Activated CD4-positive, alpha-beta T cell treated with anti-CD3 and anti-CD28 coated beads for 24 hours (primary cell): ENCODE results near the gene PIWIL4.
"Not testable (repeated sequence)": the region's sequence is repeated elsewhere in the genome, so short reads cannot be mapped to it uniquely, and the experiment has no call there.

ENCODE experiments used
- DNase-seq, 2 donors: peaks; one replicate each; pipeline ENCODE4 v3.0.0-alpha.2; 2020; ENCODE audit warnings: low read depth in 2 of 2

The PIWIL4 gene

DNA sequence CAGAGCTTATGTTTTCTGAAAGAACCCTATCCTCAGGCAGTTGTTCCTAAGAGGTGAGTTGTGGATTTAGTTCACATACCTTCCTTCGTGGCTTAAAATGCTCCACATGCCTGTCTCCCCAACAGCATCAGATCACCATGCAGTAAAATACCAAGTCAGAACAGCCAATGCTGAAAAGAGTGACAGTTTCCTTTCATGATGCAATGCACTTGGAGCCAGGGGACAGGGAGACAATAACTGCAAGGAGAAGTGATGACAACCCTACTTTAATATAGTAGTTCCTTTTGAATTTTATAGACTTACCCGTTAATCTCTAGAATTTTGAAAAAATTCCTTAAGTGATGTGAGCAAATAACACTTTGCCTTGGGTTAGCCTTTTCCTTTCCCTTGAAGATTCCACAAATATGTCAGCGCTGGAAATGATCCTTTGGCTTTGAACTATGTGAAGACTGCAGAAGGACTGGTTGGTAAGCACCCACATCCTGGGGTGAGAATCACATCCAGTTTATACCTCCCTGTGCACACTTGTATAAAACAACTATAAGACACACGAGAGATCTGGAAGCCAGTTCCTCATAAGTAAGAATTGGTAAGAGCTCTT, 71.2 kb downstream of the PIWIL4 start:
- no peak for DNase-seq

GRCh38 chr11:94638902-94639373, 71.8 kb downstream of the PIWIL4 start:
- no peak for DNase-seq

- no peak for DNase-seq
These were observed 72.9 kb downstream of the PIWIL4 start for GRCh38 chr11:94639901-94640721.

DNA sequence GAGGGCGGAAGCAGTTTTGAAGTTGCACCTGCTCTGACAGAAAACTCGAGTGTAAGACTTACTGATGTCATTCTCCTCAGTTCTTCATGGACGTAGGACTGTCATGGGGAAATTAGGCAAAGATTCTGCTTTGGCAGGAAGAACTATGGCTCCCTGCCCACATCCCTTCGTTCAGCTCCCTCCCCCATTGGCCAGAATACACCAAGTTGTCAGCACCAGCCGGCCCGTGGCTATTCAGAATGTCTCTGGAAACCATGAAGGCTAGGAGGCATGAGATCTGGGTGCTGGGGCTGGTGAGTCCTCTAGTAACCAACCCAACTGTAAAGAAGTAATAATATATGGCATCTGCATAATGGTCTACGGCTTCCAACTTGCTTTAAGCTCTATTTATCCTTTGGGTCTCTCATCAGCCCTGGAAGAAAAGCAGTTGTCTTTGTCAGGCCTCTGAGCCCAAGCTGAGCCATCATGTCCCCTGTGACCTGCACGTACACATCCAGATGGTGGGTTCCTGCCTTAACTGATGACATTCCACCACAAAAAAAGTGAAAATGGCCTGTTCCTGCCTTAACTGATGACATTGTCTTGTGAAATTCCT, 74.1 kb downstream of the PIWIL4 start:
- no peak for DNase-seq

GRCh38 chr11:94643186-94643585, 76.0 kb downstream of the PIWIL4 start:
- DNase-seq: not testable (repeated sequence)

DNA sequence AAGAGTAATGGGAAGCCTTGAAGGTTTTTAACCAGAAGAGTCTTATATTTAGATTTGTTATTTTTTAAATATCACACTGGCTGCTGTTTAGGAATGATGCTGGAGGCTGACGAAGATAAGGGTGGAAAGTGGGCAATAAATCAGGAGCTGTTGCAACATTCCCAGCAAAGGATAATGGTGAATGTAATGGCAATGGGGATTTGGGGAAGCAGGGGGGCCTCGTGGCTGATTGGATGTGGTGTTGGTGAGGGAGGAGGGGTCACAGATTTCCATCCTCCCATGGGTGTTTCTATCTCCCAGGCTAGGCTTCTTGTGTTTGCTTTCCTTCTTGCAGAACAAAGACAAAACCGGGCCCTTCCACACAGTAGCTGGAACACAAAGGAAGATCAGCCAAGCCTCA, 80.8 kb downstream of the PIWIL4 start:
- DNase-seq: no peak

- no peak for DNase-seq
These were observed 81.6 kb downstream of the PIWIL4 start for GRCh38 chr11:94648789-94649188.

- no peak for DNase-seq
These were observed 82.1 kb downstream of the PIWIL4 start for GRCh38 chr11:94649254-94649653.

DNA sequence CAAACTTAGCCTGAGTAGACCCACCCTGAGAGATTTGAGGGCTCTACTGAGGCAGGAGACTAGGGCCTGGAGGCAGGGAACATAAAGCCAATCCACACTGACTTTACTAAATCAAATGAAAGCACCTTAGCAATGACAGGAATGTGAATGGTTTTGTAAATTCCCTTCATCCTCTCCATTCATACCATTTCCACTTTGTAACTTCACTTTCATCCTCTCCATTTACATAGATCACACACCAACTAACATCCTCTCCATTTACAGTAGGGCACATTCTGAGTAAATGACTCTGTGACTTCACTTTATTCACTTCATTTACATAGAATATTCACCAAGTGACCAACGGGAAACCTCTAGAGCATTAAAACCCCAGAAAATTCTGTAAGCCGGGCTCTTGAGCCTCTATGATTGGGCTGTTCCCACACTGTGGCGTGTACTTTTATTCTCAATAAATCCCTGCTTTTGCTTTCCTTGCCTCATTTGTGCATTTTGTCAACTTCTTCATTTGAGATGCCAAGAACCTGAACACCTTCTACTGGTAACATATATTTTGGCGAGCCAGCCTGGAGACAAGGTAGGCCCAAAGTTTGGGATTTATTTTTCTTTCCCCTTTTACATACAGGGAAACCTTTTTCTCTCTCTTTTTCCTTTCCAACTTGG, 82.9 kb downstream of the PIWIL4 start:
- no peak for DNase-seq

DNA sequence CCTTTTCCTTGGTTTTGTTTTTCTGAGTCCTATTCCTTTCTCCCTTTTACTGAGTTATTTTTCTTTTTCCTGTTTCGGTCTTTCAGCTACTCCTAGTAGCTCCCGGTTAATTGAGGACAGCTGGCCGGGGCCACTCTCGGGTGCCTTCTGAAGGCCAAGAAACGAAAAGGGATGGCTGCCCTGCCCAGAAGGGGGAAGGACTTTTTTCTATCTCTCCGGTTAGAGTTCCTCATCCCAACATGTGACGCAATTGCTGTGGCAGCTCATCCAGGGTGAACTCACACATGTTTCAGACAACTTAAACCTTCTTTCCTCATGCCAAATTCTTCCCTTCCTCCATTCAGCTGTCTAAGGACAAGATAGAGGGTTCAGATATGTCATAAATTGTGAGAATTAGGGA, 83.6 kb downstream of the PIWIL4 start:
- DNase-seq: no peak

DNA sequence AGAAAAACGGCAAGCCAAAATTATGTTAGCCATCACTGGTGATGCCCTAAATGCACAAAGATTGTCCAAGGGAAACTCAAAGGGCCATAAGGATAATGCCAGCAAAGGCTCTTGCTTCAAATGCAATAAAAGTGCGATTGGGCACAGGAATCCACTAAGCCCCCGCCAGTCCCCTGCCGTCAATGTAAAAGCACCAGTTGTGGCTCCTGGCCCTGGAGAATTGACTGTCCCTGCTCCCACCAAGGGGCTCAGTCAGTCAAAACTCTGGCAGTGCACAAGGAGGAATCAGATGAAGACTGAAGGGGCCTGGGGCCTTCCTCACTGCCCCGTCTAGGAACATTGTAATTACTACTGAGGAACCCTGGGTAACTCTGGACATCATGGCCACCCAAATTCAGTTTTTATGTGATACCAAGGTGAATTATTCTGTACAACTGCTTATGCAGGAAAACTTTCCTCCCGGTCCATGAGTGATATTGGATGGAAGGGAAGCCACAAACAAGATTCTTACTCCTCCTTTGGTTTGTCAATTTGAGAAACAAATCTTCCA, 85.6 kb downstream of the PIWIL4 start:
- DNase-seq: no peak

GRCh38 chr11:94653561-94653960, 86.4 kb downstream of the PIWIL4 start:
- no peak for DNase-seq

DNA sequence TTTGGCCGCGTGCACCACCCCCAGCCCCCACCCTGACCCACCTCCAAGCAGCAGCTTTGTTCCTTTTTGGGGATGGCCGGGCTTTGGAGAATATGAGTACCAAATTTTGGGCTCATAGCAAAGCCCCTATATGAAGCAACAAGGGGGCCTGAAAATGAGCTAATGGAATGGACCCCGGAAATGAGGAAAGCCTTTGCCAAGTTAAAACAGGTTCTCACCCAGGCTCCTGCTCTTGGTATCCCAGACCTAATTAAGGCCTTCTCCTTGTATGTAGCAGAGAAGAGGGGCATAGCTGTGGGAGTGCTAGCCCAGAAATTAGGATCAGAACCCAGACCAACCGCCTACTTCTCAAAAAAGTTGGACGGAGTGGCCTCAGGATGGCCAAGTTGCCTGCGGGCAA, 87.0 kb downstream of the PIWIL4 start:
- DNase-seq: no peak

- no peak for DNase-seq
These were observed 88.1 kb downstream of the PIWIL4 start for GRCh38 chr11:94655291-94655690.

DNA sequence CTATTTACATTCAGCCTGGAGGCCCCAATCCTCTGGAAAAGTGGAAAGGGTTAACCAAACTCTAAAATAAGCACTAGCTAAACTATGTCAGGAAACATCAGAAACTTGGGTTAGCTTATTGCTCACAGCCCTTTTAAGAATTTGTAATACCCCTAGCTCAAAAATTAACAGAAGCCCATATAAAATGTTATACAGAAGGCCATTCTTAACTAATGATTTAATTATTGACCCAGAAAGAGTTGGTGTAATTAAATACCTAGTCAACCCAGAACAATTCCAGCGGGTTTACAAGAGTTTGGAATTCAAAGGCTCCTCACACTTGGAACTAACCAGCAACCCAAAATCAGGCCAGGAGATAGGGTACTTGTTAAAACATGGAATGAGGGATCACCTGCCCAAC, 88.8 kb downstream of the PIWIL4 start:
- no peak for DNase-seq

DNA sequence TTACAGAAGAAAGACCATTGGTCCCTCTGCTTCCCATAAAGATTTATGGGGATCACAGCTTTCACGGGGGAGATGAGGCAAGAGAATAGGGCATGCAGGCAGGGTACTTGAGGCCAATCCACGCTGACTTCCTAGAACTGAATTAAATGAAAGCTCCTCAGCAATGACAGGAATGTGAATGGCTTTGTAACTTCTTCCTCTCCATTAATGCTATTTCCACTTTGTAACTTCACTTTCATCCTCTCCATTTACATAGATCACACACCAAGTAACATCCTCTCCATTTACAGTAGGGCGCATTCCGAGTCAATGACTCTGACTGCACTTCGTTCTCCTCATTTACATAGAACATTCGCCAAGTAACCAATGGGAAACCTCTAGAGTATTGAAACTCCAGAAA, 89.8 kb downstream of the PIWIL4 start:
- no peak for DNase-seq

GRCh38 chr11:94657629-94658028, 90.5 kb downstream of the PIWIL4 start:
- DNase-seq: no peak

- no peak for DNase-seq
These were observed 91.2 kb downstream of the PIWIL4 start for GRCh38 chr11:94658386-94658785.

DNA sequence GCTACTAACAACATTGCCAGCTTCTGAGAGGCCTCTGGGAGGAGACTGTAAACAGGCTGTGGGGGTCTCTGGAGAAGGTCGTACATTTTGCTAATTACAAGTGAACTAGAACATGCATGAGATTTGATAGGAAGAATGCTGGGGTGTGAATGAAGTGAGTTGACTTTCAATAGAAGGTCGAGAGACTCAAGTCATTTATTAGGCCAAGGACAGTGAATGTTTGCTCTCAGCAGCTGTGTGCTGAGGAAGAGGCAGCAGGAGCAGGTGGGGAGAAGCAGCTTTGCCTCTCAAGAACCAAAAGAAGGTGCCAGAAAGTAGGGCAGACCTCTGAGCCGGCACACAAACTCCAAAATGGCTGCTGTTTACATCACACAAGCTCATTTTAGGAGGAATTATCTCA, 91.7 kb downstream of the PIWIL4 start:
- DNase-seq: no peak

- no peak for DNase-seq
These were observed 94.3 kb downstream of the PIWIL4 start for GRCh38 chr11:94661444-94661843.

DNA sequence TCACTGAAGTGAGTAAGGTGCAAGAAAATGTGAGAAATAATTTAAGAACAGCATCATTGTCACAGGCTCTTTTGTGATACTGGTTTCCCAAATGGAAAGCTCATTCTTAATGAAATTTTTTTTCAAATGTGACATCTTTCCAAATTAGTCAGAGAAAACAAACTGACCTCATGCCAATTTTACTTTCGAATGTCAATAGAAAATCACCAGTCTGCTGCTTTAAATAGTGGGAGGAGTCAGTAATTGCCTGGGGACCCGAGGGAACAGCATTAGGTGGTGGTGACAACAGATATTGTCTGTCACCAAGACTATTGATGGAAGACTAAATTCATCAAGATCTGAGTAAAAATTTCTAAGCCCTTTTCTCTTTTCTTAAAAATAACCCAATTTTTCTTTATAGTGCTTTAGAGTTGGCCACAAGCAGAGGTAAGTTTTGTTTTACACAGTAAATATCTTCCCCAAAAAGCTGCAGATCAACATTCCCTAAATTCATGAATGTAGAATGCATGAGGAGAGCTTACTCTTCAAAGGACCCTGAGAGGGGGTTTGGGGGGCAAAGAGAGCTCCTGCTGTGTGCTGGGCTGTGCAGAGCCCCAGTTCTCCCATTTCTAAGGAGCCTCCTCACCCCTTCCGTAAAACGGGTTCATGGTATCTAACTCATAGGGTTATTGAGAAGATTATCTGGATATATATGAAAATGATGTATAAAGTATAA, 95.1 kb downstream of the PIWIL4 start:
- DNase-seq: no peak
